ENCODE measurements around the gene EPN1. TPM values are rescaled to one million over a fixed set of nuclear protein-coding genes. Genes with fewer than 3 reads are reported as not detected.

Gene EPN1
- total RNA-seq, 1 donor from 2014 or later: 155 TPM

GRCh38 chr19:55667511-55667910, 7.5 kb upstream of the EPN1 start:
- Histone ChIP-seq H3K27me3 (ENCODE audit: control insufficient read depth, insufficient read depth, low read length) (no peaks in the 10 kb centered on the region), H3K4me3 (ENCODE audit: low read depth, low read length) (no peak overlapping the region), H3K36me3 (ENCODE audit: control insufficient read depth, insufficient read depth, low read length) (peaks cover 12% of the 10 kb centered on the region)
- no peak for TF ChIP-seq CTCF (IDR thresholded peaks at IDR 0.05; ENCODE audit: insufficient read depth, low read length, poor library complexity, severe bottlenecking)
- DNase-seq (ENCODE audit: low read depth): no peak

GRCh38 chr19:55667958-55668357, 7.1 kb upstream of the EPN1 start:
- TF ChIP-seq CTCF (IDR thresholded peaks at IDR 0.05; ENCODE audit: insufficient read depth, low read length, poor library complexity, severe bottlenecking): no peak
- Histone ChIP-seq H3K27me3 (ENCODE audit: control insufficient read depth, insufficient read depth, low read length) (no peaks in the 10 kb centered on the region), H3K36me3 (ENCODE audit: control insufficient read depth, insufficient read depth, low read length) (peaks cover 9% of the 10 kb centered on the region), H3K4me3 (ENCODE audit: low read depth, low read length) (no peak overlapping the region)
- no peak for DNase-seq (ENCODE audit: low read depth)

- H3K36me3 ChIP-seq (ENCODE audit: control insufficient read depth, insufficient read depth, low read length): peaks cover 6% of the 10 kb centered on the region
These were observed 6.2 kb upstream of the EPN1 start for GRCh38 chr19:55668603-55669348.

GRCh38 chr19:55669418-55670279, 5.4 kb upstream of the EPN1 start:
- TF ChIP-seq CTCF (IDR thresholded peaks at IDR 0.05; ENCODE audit: insufficient read depth, low read length, poor library complexity, severe bottlenecking): no peak
- Histone ChIP-seq H3K4me3 (ENCODE audit: low read depth, low read length) (no peak overlapping the region), H3K27me3 (ENCODE audit: control insufficient read depth, insufficient read depth, low read length) (no peaks in the 10 kb centered on the region), H3K36me3 (ENCODE audit: control insufficient read depth, insufficient read depth, low read length) (peaks cover 6% of the 10 kb centered on the region)
- DNase-seq (ENCODE audit: low read depth): no peak

More at GRCh38 chr19:55668603-55669348, 6.2 kb upstream of the EPN1 start:
- no peak for DNase-seq (ENCODE audit: low read depth)
- no peaks in the 10 kb centered on the region for H3K27me3 ChIP-seq (ENCODE audit: control insufficient read depth, insufficient read depth, low read length)
- TF ChIP-seq CTCF (IDR thresholded peaks at IDR 0.05; ENCODE audit: insufficient read depth, low read length, poor library complexity, severe bottlenecking): no peak
- H3K4me3 ChIP-seq (ENCODE audit: low read depth, low read length): no peak overlapping the region

- Histone ChIP-seq H3K36me3 (ENCODE audit: control insufficient read depth, insufficient read depth, low read length) (peaks cover 6% of the 10 kb centered on the region), H3K27me3 (ENCODE audit: control insufficient read depth, insufficient read depth, low read length) (no peaks in the 10 kb centered on the region), H3K4me3 (ENCODE audit: low read depth, low read length) (no peak overlapping the region)
- DNase-seq (ENCODE audit: low read depth): no peak
- TF ChIP-seq CTCF (IDR thresholded peaks at IDR 0.05; ENCODE audit: insufficient read depth, low read length, poor library complexity, severe bottlenecking): no peak
These were observed 4.6 kb upstream of the EPN1 start for GRCh38 chr19:55670280-55671053.
